Measurements from ENCODE around the gene CLDN18.

GRCh38 chr3:137988152-137988551 lies 21.8 kb upstream of the CLDN18 start:
- no peak for TF ChIP-seq EZH2 (IDR thresholded peaks at IDR 0.05; ENCODE audit: borderline replicate concordance, low read depth, low read length, severe bottlenecking)
- no peak for TF ChIP-seq CTCF (IDR thresholded peaks at IDR 0.05; ENCODE audit: extremely low read depth in 1 of 2, insufficient read depth in 1 of 2, low read depth in 1 of 2, low read length in 2 of 2)
- TF ChIP-seq JUN (IDR thresholded peaks at IDR 0.05; ENCODE audit: borderline replicate concordance, insufficient read depth, insufficient read length, low read depth), result no peak
- no peak for TF ChIP-seq POLR2A (IDR thresholded peaks at IDR 0.05; ENCODE audit: low read depth, low read length)
- no peak for TF ChIP-seq POLR2AphosphoS5 (IDR thresholded peaks at IDR 0.05; ENCODE audit: insufficient read depth, low read depth, low read length)
- no peak for TF ChIP-seq MYC (IDR thresholded peaks at IDR 0.05; ENCODE audit: low read depth, low read length)
- TF ChIP-seq, protein P1, sequence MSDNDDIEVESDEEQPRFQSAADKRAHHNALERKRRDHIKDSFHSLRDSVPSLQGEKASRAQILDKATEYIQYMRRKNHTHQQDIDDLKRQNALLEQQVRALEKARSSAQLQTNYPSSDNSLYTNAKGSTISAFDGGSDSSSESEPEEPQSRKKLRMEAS (IDR thresholded peaks at IDR 0.05; ENCODE audit: insufficient read depth, insufficient read length), result no peak
